Measurements from ENCODE around the gene FMNL1. TPM values are rescaled to one million over a fixed set of nuclear protein-coding genes. Genes with fewer than 3 reads are reported as not detected.
A peak's percentile ranks its signal among the peaks of the same experiment; 100 is the strongest.

Gene FMNL1
- total RNA-seq, 2 donors from 2014 or later: 5.4 to 12.2 TPM

- intact Hi-C loops (cut with DNase I, micrococcal nuclease): no loop called here
- peak in 1 of 2 donors; percentile 22 for DNase-seq
- ATAC-seq: no peak
Observed at GRCh38 chr17:45222014-45222288, 266 bp downstream of the FMNL1 start.

- no peak for ATAC-seq
- intact Hi-C loops (cut with DNase I, micrococcal nuclease): no loop called here
- peak in 1 of 2 donors; percentile 39 for DNase-seq
Observed at GRCh38 chr17:45222289-45222995, 757 bp downstream of the FMNL1 start.

- intact Hi-C loops (cut with DNase I, micrococcal nuclease): no loop called here
- ATAC-seq (no peak), DNase-seq (no peak)
Observed at GRCh38 chr17:45222996-45223538, 1.4 kb downstream of the FMNL1 start.

DNA sequence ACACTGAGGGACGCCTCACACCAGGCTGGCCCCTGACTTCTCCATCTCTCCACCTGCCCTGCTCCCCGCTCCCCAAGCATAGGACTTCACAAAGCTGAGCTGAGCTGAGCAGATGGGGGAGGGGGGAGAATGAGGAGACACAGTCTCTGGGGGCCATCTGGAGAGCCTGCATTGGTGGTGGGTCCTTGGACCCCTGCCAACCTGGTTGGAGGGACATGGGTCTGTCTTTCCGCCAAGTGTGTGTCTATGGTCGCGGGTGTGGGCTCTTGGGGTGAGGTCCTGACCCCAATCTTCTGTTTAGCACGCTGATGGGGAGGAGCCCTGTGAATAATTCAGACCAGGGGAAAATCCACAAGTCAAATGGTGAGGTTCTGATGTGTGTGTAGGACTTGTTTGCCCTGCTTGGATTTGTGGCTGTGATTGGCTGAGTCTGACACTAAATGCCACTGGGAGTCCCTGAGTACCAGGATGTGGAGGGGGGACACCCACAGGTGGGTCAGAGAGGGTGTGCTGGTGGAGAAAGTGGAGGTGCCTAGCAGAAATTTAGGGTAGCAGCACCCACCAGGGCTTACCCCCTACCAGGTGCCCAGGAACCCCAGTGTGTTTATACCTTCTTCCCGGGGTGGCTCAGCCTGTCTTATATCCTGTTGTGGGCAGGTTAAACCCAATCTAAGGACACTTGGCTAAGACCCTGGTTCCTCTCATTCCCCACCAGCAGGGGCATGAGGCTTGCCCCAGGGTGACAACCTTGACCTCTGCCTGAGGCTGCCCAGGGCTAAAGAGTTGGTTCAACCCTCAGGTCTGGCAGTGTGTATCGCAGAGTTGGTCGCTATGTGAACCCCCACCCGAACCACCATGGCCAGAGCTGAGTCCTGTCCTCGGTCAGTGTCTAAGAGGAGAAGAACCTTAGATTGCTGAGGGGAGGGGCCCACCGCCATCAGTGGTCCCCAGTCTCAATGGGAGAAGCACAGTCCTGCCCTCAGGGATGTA, 2.1 kb downstream of the FMNL1 start:
- intact Hi-C loops (cut with DNase I, micrococcal nuclease): no loop called here
- DNase-seq (peak in 1 of 2 donors; percentile 21), ATAC-seq (no peak)

- intact Hi-C loops (cut with DNase I, micrococcal nuclease): no loop called here
- no peak for ATAC-seq
- DNase-seq: peak in 1 of 2 donors; percentile 22
Observed at GRCh38 chr17:45224671-45225050, 3.0 kb downstream of the FMNL1 start.

DNA sequence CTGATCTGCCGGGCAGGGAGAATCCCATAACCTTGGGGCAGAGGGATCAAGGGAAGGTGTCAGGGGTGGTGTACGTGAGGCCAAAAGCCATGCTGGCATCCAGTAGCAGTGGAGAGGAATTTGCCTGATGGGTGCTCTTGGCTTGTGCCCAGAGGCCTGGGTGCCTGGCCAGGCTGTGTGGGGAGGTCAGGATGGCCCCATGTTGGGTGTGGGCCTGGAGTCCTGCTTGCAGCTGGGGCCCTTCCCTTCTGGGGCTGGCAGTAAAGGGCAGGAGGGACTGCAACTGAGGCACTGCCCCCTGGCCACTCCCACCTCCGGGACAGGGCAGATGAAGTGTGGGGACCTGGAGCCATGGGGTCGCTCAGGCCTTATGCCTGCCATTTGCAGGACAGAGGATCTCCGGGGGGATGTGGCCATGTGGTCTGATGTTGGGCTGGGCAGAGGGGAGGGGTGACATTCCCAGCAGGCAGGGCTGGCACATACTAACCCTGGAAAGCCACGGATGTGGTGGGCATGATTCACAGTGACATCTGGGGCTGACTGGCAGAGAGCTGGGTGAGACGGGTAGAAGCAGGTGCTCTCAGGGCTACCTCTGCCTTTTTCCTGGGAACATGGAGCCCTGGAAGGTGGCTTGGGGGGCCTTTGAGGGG, 3.5 kb downstream of the FMNL1 start:
- ATAC-seq: no peak
- intact Hi-C loops (cut with DNase I, micrococcal nuclease): no loop called here
- peak in 1 of 2 donors; percentile 19 for DNase-seq

DNA sequence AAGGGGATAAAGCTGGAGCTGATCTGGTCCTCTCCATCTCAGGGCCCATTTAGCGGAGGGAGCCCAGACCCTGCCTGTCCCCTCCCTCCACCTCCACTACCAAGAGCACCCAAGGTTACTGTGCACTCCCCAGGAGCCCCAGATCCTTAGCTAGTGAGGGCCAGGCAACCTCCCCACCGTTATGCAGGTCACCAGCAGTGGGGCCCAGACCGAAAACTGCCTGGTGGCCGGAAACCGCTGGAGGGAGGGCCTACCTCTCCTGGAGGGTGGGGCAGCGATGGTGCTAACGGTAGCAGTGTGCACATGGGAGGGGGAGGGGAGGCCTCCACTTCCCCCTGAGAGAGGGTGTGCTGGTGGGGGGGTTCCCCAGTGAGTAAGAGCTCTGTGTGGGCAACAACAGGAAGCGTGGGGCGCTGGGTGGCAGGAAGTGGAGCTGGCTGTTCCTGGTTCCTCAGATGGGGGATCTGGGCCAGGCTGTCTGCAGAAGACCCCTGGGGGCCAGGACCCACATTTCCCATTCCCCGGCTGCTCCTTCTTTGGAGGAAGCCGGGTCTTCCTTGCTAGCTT, 4.4 kb downstream of the FMNL1 start:
- intact Hi-C loops (cut with DNase I, micrococcal nuclease): no loop called here
- peak; percentile 48 for ATAC-seq
- peak; percentile 87 for DNase-seq

DNA sequence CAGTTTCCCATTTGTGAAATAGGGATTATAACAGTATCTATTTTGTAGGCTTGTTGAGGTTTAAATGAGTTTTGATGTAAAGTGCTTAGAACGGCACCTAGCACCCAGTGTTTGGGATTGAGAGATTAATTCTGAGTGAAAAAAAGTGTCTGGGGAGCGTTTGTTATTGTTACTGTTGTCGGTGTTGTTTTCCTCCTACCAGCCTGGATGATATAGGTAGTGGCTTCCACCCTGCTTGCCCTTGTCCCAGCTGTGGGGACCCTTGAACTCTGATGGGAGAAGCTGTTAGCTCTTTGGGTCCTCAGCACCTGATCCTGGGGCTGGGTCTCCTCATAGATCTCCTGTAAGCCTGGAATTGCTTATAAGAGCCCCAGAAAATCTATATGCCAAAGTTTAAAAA, 4.9 kb downstream of the FMNL1 start:
- ATAC-seq (no peak), DNase-seq (no peak)
- intact Hi-C loops (cut with DNase I, micrococcal nuclease): no loop called here

DNA sequence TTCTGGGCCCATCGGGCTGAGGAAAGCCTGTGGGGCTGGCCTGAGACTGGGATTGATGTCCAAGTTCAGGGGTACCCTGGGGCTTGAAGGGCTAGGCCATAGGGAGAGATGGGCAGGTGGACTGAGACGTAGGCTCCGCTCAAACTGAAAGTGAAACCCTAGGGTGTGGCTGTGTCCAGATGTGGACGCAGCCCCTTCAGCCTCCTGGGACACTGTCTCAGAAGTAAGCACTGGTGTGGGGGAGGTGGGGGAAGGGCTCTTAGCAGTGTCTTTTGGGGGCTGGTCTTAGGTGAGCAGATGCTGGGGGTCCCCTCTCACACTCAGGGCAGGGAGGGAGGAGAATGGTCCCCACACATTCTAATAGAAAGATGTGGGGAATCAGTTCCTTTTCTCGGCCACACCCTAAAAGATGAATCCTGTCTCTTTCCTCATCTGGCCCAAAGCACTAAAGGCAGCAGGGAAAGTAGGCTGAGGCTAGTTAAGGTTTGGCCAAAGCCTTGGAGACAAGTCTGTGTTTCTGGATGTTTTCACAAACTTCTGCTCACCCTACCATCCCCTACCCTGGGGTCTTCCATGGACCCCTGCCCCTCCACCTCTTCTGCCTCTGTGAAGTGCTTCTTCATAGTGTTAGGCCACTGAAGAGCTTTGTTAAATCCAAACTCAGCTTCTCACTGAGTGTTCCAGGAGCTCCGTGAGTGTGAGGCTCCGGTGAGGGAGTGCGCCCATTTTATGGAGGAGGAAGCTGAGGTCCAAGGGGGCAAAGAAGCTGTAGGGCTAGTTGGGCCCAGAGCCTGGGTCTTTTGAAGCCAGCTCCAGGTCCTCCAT, 5.6 kb downstream of the FMNL1 start:
- DNase-seq: peak in 1 of 2 donors; percentile 52
- intact Hi-C loops (cut with DNase I, micrococcal nuclease): no loop called here

DNA sequence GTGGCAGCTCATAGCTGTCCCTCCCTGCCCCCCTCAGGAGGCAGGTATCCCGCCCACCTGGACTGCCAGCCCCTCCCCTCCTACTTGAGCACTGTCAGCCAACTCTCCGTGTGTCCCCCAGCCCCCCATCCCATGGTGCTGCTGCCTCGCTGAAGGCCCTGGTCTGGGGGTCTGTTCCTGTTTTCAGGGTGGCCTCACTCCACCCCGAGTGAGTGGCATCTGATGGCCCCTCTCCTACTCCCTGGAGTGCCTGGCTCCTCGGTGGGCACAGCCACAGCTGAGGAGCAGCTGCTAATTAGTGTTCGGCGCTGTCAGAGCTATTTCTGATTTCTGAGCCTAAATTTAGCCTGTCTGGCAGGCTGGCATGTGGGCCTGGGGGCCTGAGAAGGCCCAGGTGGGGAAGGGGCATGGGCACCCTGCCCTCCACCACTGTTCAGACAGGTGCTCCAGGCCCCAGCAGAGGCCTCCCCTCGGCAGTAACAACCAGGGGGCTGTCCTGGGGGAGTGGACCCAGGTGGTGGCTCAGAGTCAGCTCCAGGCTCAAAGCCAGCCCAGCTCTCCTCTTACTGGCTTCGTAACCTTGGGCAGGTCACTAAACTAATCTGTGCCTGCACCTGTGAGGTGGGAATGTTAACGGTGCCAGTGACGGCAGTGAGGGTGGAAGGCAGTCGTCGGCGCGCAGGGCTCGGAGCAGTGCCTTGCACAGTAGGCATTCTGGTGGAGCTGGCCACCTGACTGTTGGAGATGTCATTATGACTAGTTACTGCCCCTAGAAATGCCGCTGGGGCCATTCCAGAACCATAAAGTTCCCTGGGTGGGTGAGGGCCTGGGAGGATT, 6.5 kb downstream of the FMNL1 start:
- DNase-seq: peak in 1 of 2 donors; percentile 27
- intact Hi-C loops (cut with DNase I, micrococcal nuclease): no loop called here
- no peak for ATAC-seq

More for the DNA sequence above, 5.6 kb downstream of the FMNL1 start:
- peak; percentile 50 for ATAC-seq

- intact Hi-C loops (cut with DNase I, micrococcal nuclease): no loop called here
- ATAC-seq (peak; percentile 38), DNase-seq (peak; percentile 75 to 87)
Observed at GRCh38 chr17:45228763-45229539, 7.3 kb downstream of the FMNL1 start.

DNA sequence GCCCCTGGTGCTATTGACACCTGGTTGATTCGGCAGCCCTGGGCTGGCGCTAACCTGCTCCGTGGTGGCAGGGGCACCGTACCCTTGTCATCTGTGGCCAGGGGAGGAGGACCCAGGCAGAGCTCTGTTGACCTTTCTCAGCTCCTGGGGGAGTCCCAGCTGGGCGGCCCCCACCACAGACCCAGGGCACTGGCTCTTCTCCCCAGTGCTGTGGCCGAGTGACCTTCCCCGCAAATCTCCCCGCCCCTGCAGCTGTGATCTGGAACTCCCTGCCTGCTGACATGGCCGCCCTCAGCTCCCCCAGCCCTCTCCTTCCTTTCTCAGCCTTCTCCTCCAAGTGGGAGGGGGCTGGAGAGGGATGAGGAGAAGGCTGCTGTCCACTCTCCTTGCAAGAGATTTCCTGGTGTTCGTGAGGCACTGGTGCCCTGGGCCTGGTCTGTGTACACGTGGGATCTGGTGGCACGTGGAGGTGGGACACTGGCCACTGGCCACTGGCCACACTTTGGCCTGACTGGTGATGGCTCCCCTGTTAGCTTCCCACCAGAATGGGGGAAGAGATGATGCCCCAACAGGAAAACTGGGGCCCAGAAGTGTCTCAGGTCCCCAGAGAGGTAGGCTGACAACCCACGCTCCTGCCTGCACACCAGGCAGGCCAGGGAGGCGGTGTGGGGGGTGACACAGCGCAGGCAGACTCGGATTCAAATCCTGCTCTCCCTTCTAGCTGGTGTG, 8.2 kb downstream of the FMNL1 start:
- no peak for ATAC-seq
- DNase-seq: no peak
- intact Hi-C loops (cut with DNase I, micrococcal nuclease): no loop called here

GRCh38 chr17:45230410-45230786, 8.7 kb downstream of the FMNL1 start:
- DNase-seq: no peak
- ATAC-seq: no peak
- intact Hi-C loops (cut with DNase I, micrococcal nuclease): no loop called here

DNA sequence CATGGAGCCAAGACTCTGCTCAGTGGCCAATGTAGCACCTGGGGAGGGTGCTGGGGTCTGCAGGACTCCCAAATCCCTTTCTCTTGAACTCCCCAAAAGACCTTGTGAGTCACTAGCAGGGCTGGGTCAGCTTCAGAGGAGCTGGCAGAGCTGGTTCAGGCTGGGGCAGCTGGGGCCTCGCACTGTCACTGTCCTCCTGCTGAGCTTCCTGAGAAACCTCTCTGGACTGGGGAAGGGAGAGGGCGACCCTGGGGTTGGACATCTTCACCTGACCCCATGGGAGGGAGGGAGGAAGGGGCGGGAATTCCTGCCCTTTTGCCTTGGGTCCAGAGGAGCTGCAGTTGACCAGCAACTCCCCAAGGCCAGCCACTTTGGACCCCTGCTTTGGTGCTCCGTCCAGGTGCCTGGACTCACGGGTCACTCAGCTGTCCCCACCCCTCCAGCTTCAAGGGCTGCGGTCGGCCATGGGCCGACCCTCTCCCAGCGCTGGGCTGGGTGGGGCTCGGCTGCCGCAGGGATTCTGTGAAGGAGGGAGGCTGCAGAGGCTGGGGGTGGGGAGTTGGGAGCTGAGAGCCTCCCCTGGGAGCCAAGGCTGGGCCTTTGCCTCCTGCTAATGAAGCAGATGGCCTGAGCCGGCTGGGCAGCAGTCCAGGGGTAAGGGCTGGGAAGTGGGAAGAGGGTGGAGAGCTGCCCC, 9.2 kb downstream of the FMNL1 start:
- ATAC-seq: no peak
- intact Hi-C loops (cut with DNase I, micrococcal nuclease): no loop called here
- no peak for DNase-seq

DNA sequence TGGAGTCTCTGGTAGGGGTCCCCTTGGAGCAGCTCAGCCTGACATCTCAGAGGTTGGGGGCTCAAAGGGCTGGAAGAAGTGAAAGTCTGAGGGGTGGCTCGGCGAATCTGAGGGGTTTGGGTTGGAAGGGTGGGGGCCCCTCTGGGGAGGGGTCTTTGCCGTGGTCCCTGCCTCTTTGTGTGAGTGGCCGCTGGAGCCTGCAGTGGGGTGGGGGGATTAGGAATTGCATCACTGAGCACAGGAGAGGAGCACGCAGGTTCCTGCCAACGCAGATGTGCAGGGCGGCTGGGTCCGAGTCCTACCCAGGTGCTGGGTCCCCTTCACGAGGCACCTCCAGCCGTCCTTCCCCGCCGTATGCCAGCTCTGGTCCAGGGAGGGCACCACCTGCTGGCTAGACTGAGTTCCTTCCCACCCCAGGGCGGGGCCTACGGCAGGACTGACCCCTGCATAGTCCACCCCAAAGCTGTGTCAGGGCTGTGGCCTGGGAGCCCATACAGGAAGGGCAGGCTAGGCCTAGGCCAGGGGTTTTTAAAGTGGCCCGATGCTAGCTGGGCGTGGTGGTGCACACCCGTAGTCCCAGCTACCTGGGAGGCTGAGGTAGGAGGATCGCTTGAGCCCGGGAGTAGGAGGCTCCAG, 9.9 kb downstream of the FMNL1 start:
- DNase-seq: peak in 1 of 2 donors; percentile 50
- peak; percentile 51 for ATAC-seq
- intact Hi-C loops (cut with DNase I, micrococcal nuclease): no loop called here
